ENCODE data around the gene GRIK4. TPM values are rescaled to one million over a fixed set of nuclear protein-coding genes. Genes with fewer than 3 reads are reported as not detected.

The GRIK4 gene
- total RNA-seq, 2 experiments from 2014 or later = 0.06 TPM; not detected in 1

DNA sequence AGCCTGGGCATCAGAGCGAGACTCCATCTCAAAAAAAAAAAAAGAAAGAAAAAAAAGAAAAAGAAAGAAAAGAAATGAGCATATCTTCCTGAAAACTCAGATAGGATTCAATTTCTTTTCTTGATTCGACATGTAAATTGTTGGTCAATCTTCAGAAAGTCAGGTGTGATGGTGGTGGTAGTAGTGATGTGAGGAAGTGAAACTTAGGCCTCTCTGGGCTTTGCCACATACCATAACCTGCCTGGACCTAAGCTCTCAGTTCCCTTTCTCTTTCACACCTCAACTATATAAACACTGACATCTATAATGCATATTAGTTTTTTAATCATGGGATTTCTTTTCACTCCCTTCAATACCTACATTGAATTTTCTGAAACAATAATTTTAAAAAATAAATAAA is 414.4 kb downstream of the GRIK4 start:
- Histone ChIP-seq H3K9me2 (ENCODE audit: insufficient read depth, low read length) (no peaks in the 10 kb centered on the region), H3K9me3 (ENCODE audit: low read length) (peaks cover 3% of the 10 kb centered on the region; the same call in 1 of the 2 replicates), H2AFZ (ENCODE audit: low read length) (no peak overlapping the region), H3K4me1 (ENCODE audit: insufficient read depth, low read length, poor library complexity, severe bottlenecking) (peaks cover 54% of the 10 kb centered on the region), H4K20me1 (ENCODE audit: insufficient read depth, low read length) (no peaks in the 10 kb centered on the region), H3K4me2 (ENCODE audit: low read length) (peak overlapping the region; percentile 46), H3K27ac (ENCODE audit: low read depth, low read length, poor library complexity, severe bottlenecking) (peak overlapping the region; percentile 70), H3K79me2 (ENCODE audit: insufficient read depth, low read depth, low read length) (no peaks in the 10 kb centered on the region), H3K36me3 (ENCODE audit: insufficient read depth, low read length) (no peaks in the 10 kb centered on the region), H3K4me3 (ENCODE audit: low read depth, low read length, poor library complexity, severe bottlenecking) (no peak overlapping the region)
- intact Hi-C loops (cut with micrococcal nuclease; ENCODE audit: unreplicated experiment) = loop anchor here (2.0 to 10.0 kb wide), 2 partner anchors 121 to 223 kb away; no protein-coding TSS in a partner anchor
- ChIA-PET CTCF (ENCODE audit: unreplicated experiment) (interaction anchor here (0.5 kb wide), 1 partner anchor 279 kb away, joined by 3 read pairs; no protein-coding TSS in a partner anchor), POLR2A (interaction anchor here (0.7 to 1.2 kb wide), 2 partner anchors 8 to 367 kb away, joined by 3 to 4 read pairs; no protein-coding TSS in a partner anchor)
- peak; percentile 92 for DNase-seq (ENCODE audit: low spot score)
- BruUV-seq (replicated peaks) = no TSS peak
- TF ChIP-seq, protein P1, sequence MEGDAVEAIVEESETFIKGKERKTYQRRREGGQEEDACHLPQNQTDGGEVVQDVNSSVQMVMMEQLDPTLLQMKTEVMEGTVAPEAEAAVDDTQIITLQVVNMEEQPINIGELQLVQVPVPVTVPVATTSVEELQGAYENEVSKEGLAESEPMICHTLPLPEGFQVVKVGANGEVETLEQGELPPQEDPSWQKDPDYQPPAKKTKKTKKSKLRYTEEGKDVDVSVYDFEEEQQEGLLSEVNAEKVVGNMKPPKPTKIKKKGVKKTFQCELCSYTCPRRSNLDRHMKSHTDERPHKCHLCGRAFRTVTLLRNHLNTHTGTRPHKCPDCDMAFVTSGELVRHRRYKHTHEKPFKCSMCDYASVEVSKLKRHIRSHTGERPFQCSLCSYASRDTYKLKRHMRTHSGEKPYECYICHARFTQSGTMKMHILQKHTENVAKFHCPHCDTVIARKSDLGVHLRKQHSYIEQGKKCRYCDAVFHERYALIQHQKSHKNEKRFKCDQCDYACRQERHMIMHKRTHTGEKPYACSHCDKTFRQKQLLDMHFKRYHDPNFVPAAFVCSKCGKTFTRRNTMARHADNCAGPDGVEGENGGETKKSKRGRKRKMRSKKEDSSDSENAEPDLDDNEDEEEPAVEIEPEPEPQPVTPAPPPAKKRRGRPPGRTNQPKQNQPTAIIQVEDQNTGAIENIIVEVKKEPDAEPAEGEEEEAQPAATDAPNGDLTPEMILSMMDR (conservative IDR thresholded peaks at IDR 0.05; ENCODE audit: low read length) = no peak
- TF ChIP-seq EZH2phosphoT487 (IDR thresholded peaks at IDR 0.05; ENCODE audit: borderline replicate concordance, low read depth, low read length) = no peak

DNA sequence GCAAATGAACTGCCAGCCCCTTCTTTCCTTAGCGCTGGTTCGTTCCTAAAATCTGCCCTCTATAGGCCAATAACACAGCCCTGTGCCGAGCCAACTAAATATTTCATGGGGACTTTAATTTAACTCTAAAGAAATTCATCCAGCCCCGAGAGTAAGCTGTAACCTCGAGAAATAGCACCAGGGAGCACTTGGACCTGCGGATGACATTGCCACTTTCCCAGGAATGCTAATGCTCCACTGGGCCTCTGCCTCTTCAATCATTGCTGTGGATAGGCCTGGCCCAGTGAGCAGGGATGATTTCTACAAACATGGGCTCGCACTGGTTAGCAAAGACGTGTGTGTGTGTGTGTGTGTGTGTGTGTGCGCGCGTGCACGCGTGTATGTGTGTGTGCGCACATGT is 417.1 kb downstream of the GRIK4 start:
- intact Hi-C loops (cut with micrococcal nuclease; ENCODE audit: unreplicated experiment) = loop anchor here (1.0 to 10.0 kb wide), 3 partner anchors 16 to 417 kb away; partner anchors contain the start of gene GRIK4
- BruUV-seq (replicated peaks) = no TSS peak

More for the DNA sequence above, 417.1 kb downstream of the GRIK4 start:
- no peaks in the 10 kb centered on the region for H4K20me1 ChIP-seq (ENCODE audit: insufficient read depth, low read length)
- H3K4me1 ChIP-seq (ENCODE audit: insufficient read depth, low read length, poor library complexity, severe bottlenecking) = peaks cover 54% of the 10 kb centered on the region
- peak; percentile 19 for DNase-seq (ENCODE audit: low spot score)
- TF ChIP-seq, protein P1 (conservative IDR thresholded peaks at IDR 0.05; ENCODE audit: low read length) = peak; percentile 65; the same call in 1 of the 2 replicates
- TF ChIP-seq EZH2phosphoT487 (IDR thresholded peaks at IDR 0.05; ENCODE audit: borderline replicate concordance, low read depth, low read length) = no peak
- H3K9me2 ChIP-seq (ENCODE audit: insufficient read depth, low read length) = no peaks in the 10 kb centered on the region
- H3K4me3 ChIP-seq (ENCODE audit: low read depth, low read length, poor library complexity, severe bottlenecking) = no peak overlapping the region
- ChIA-PET CTCF (ENCODE audit: unreplicated experiment) (interaction anchor here (0.6 to 1.9 kb wide), 2 partner anchors 15 to 214 kb away, joined by 3 to 9 read pairs; no protein-coding TSS in a partner anchor), POLR2A (interaction anchor here (0.6 to 1.3 kb wide), 3 partner anchors 57 to 1849 kb away, joined by 3 to 4 read pairs (median 3); no protein-coding TSS in a partner anchor)
- no peak overlapping the region for H2AFZ ChIP-seq (ENCODE audit: low read length)
- peaks cover 3% of the 10 kb centered on the region; the same call in 1 of the 2 replicates for H3K9me3 ChIP-seq (ENCODE audit: low read length)
- no peak overlapping the region for H3K27ac ChIP-seq (ENCODE audit: low read depth, low read length, poor library complexity, severe bottlenecking)
- no peak overlapping the region for H3K4me2 ChIP-seq (ENCODE audit: low read length)
- no peaks in the 10 kb centered on the region for H3K79me2 ChIP-seq (ENCODE audit: insufficient read depth, low read depth, low read length)
- no peaks in the 10 kb centered on the region for H3K36me3 ChIP-seq (ENCODE audit: insufficient read depth, low read length)

Measured in OCI-LY7 (cell line).